Stimulated activated CD4-positive, alpha-beta T cell treated with anti-CD3 and anti-CD28 coated beads, Interleukin-15, amount 100 ng/mL, for 24 hours (primary cell): ENCODE results near the gene UBL3.

Experiments used
- DNase-seq: peaks from one replicate; pipeline ENCODE4 v3.0.0-alpha.2; 2020

The UBL3 gene

GRCh38 chr13:29753618-29754472 lies 96.6 kb downstream of the UBL3 start:
- DNase-seq = no peak

GRCh38 chr13:29752175-29752574 lies 98.2 kb downstream of the UBL3 start:
- no peak for DNase-seq

GRCh38 chr13:29750183-29750530 lies 100.3 kb downstream of the UBL3 start:
- no peak for DNase-seq

GRCh38 chr13:29749401-29750182 lies 100.8 kb downstream of the UBL3 start:
- no peak for DNase-seq

- no peak for DNase-seq
Measured at GRCh38 chr13:29748097-29748496, 102.3 kb downstream of the UBL3 start.

GRCh38 chr13:29746148-29746677 lies 104.2 kb downstream of the UBL3 start:
- DNase-seq = no peak

GRCh38 chr13:29745704-29746103 lies 104.7 kb downstream of the UBL3 start:
- DNase-seq = no peak

- no peak for DNase-seq
Measured at GRCh38 chr13:29743201-29743786, 107.1 kb downstream of the UBL3 start.

GRCh38 chr13:29740961-29741360 lies 109.5 kb downstream of the UBL3 start:
- DNase-seq = no peak

- no peak for DNase-seq
Measured at GRCh38 chr13:29737061-29737460, 113.4 kb downstream of the UBL3 start.

GRCh38 chr13:29733147-29733611 lies 117.2 kb downstream of the UBL3 start:
- DNase-seq = peak; percentile 7

GRCh38 chr13:29730253-29730652 lies 120.2 kb downstream of the UBL3 start:
- DNase-seq = no peak

- DNase-seq = no peak
Measured at GRCh38 chr13:29722415-29722814, 128.0 kb downstream of the UBL3 start.

GRCh38 chr13:29721766-29722165 lies 128.7 kb downstream of the UBL3 start:
- no peak for DNase-seq

GRCh38 chr13:29718694-29719093 lies 131.7 kb downstream of the UBL3 start:
- no peak for DNase-seq

GRCh38 chr13:29716493-29716892 lies 133.9 kb downstream of the UBL3 start:
- no peak for DNase-seq
